Nephron (organoid): ENCODE data around the gene DLL3.
A peak's percentile ranks its signal among the peaks of the same experiment; 100 is the strongest.

ENCODE experiments used
- H3K27ac Mint-ChIP-seq, 3 experiments: 2 replicates each; pipeline ENCODE4 v1.8.0; 2020; ENCODE audit warnings: mixed read lengths in 3 of 3, mild to moderate bottlenecking in 2 of 3, moderate library complexity in 1 of 3
- H3K27me3 Mint-ChIP-seq: 2 replicates; pipeline ENCODE4 v1.8.0; 2021; ENCODE audit warnings: low read depth, mild to moderate bottlenecking, moderate library complexity, mixed read lengths
- H3K36me3 Mint-ChIP-seq: 2 replicates; pipeline ENCODE4 v1.8.0; 2020; ENCODE audit warnings: low read depth, mixed read lengths
- H3K4me1 Mint-ChIP-seq: 2 replicates; pipeline ENCODE4 v1.8.0; 2020; ENCODE audit warnings: mixed read lengths
- H3K4me3 Mint-ChIP-seq, 3 experiments: 2 replicates each; pipeline ENCODE4 v1.8.0; 2020; ENCODE audit warnings: mild to moderate bottlenecking in 3 of 3, mixed read lengths in 3 of 3, moderate library complexity in 2 of 3
- H3K9me3 Mint-ChIP-seq: 2 replicates; pipeline ENCODE4 v1.8.0; 2020; ENCODE audit warnings: mixed read lengths
- CTCF ChIP-seq, 3 experiments: fragments of 200-600 bp; sonication (generic); IDR thresholded peaks; one replicate each; pipeline ENCODE4 v1.5.0; 2021; ENCODE audit warnings: antibody characterized with exemption in 3 of 3; ENCODE audit not compliant: unreplicated experiment in 3 of 3

Gene DLL3

GRCh38 chr19:39520541-39521484 lies 22.1 kb downstream of the DLL3 start:
- no peaks in the 10 kb centered on the region for H3K9me3 Mint-ChIP-seq

GRCh38 chr19:39524495-39524894 lies 25.7 kb downstream of the DLL3 start:
- no peak overlapping the region for H3K4me3 Mint-ChIP-seq
- H3K27ac Mint-ChIP-seq, result no peak overlapping the region
- H3K9me3 Mint-ChIP-seq, result no peaks in the 10 kb centered on the region
- no peak for TF ChIP-seq CTCF (IDR thresholded peaks at IDR 0.05; ENCODE audit: unreplicated experiment in 3 of 3)
- H3K4me1 Mint-ChIP-seq, result no peaks in the 10 kb centered on the region
- H3K27me3 Mint-ChIP-seq, result no peaks in the 10 kb centered on the region
- H3K36me3 Mint-ChIP-seq, result peaks cover 9% of the 10 kb centered on the region

More at GRCh38 chr19:39520541-39521484, 22.1 kb downstream of the DLL3 start:
- Mint-ChIP-seq H3K27ac (peak overlapping the region in 2 of 3 experiments; percentile 96 to 97), H3K36me3 (peaks cover 4% of the 10 kb centered on the region), H3K27me3 (peaks cover 32% of the 10 kb centered on the region), H3K4me1 (no peaks in the 10 kb centered on the region), H3K4me3 (no peak overlapping the region)
- TF ChIP-seq CTCF (IDR thresholded peaks at IDR 0.05; ENCODE audit: unreplicated experiment in 3 of 3), result no peak

GRCh38 chr19:39525205-39525604 lies 26.5 kb downstream of the DLL3 start:
- Mint-ChIP-seq H3K4me3 (no peak overlapping the region), H3K27ac (no peak overlapping the region), H3K9me3 (no peaks in the 10 kb centered on the region), H3K27me3 (no peaks in the 10 kb centered on the region), H3K36me3 (peaks cover 9% of the 10 kb centered on the region), H3K4me1 (no peaks in the 10 kb centered on the region)
- no peak for TF ChIP-seq CTCF (IDR thresholded peaks at IDR 0.05; ENCODE audit: unreplicated experiment in 3 of 3)

- peak overlapping the region; percentile 96 to 98 (median 97) for H3K4me3 Mint-ChIP-seq
- TF ChIP-seq CTCF (IDR thresholded peaks at IDR 0.05; ENCODE audit: unreplicated experiment in 3 of 3), result no peak
- no peaks in the 10 kb centered on the region for H3K9me3 Mint-ChIP-seq
- peaks cover 12% of the 10 kb centered on the region for H3K4me1 Mint-ChIP-seq
- peaks cover 10% of the 10 kb centered on the region for H3K36me3 Mint-ChIP-seq
- no peaks in the 10 kb centered on the region for H3K27me3 Mint-ChIP-seq
- peak overlapping the region; percentile 63 to 94 (median 83) for H3K27ac Mint-ChIP-seq
These were observed 33.1 kb downstream of the DLL3 start for GRCh38 chr19:39531834-39532232.

GRCh38 chr19:39532233-39533002 lies 33.7 kb downstream of the DLL3 start, which contains the start of gene EID2B:
TSS of gene EID2B (minus strand) at chr19:39532852. CDS start at chr19:39532802, 50 bp downstream.
- Mint-ChIP-seq H3K27me3 (no peaks in the 10 kb centered on the region), H3K4me3 (peak within 1 kb of the TSS; percentile 96 to 98 (median 97)), H3K4me1 (peaks cover 12% of the 10 kb centered on the region), H3K36me3 (peaks cover 11% of the 10 kb centered on the region), H3K9me3 (no peaks in the 10 kb centered on the region), H3K27ac (peak within 1 kb of the TSS; percentile 63 to 96 (median 94))
- peak; percentile 96 to 99 (median 98) for TF ChIP-seq CTCF (IDR thresholded peaks at IDR 0.05; ENCODE audit: unreplicated experiment in 3 of 3)
